Coronary artery (tissue), 2 donors: Measurements from ENCODE around the gene PSEN2.

ENCODE experiments used
- DNase-seq: peaks from one replicate; pipeline ENCODE4 v3.0.0-alpha.2; 2017; ENCODE audit warnings: low spot score
- H3K27ac ChIP-seq, 2 donors: fragments of 200-600 bp; sonication (generic); one replicate each; pipeline ENCODE4 v1.5.1; 2016 to 2019
- H3K4me3 ChIP-seq: fragments of 200-600 bp; sonication (generic); 2 replicates; pipeline ENCODE4 v1.5.1; 2016; ENCODE audit warnings: mild to moderate bottlenecking, moderate library complexity
- CTCF ChIP-seq: fragments of 200-600 bp; sonication (generic); IDR thresholded peaks from one replicate; pipeline ENCODE4 v1.5.1; 2019; ENCODE audit warnings: antibody characterized with exemption

PSEN2 gene

DNA sequence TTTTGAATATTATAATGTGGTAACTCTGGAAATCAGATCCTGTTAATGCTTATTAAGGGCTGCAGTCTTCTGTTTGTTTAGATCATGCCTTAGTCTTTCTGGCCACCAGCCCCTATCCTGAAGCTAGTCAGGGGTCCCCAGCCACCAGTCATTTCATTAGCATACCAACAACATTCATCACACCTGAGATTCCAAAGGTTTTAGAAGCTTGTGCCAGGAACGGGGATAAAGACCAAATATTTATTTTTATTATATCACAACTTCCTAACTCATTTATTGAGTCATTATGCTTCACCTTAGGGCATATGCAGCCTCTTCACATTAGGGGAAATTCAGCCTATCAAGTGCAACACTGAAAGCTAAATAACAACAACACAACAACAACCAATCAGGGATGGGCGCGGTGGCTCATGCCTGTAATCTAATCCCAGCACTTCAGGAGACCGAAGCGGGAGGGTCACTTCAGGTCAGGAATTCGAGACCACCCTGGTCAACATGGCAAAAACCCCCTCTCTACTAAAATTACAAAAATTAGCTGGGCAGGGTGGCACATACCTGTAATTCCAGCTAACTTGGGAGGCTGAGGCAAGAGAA lies 2.9 kb upstream of the PSEN2 start:
- no peak overlapping the region for H3K27ac ChIP-seq
- no peak overlapping the region for H3K4me3 ChIP-seq
- no peak for DNase-seq
- TF ChIP-seq CTCF, result no peak

DNA sequence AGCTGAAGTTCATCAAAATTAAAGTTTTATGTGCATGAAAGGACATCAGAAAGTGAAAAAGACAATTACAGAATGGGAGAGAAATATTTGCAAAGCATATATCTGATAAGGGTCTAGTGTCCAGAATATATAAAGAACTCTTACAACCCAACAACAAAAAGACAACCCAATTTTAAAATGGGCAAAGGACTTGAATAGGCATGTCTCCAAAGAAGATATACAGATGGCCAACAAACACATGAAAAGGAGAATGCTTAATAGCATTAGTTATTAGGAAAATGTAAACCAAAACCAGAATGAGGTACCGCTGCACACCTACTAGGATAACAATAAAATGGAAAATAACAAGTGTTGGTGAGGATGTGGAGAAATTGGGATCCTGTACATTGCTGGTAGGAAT lies 1.7 kb upstream of the PSEN2 start:
- TF ChIP-seq CTCF, result no peak
- no peak for DNase-seq
- Histone ChIP-seq H3K27ac (no peak overlapping the region), H3K4me3 (no peak overlapping the region)

GRCh38 chr1:226870026-226870400 lies 403 bp upstream of the PSEN2 start:
- H3K4me3 ChIP-seq, result peak overlapping the region; percentile 77
- TF ChIP-seq CTCF, result no peak
- no peak for DNase-seq
- H3K27ac ChIP-seq, result peak overlapping the region; percentile 31 to 77

GRCh38 chr1:226871636-226872327 lies 1.4 kb downstream of the PSEN2 start:
- no peak for DNase-seq
- H3K4me3 ChIP-seq, result peak overlapping the region; percentile 77

DNA sequence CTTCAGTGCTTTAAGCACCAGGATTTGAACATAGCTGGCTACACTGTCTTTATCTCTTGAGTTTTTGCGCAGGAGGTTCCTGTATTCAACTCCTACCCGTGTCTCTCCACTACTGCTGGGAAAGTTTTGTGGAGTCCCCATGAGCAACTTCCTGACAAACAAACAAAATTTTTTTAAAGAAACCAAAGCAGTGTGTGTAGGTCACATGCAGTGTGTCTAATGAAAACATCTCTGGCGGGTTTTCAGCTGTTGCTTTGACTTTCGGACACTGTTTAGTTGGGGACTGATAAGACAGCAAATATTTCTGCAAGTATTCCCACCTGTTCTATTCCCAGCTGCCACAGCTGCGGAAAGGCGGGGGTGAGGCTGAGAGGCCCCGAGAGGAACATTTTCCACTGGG lies 2.0 kb downstream of the PSEN2 start:
- TF ChIP-seq CTCF, result no peak
- Histone ChIP-seq H3K4me3 (no peak overlapping the region), H3K27ac (no peak overlapping the region)
- no peak for DNase-seq

More at GRCh38 chr1:226871636-226872327, 1.4 kb downstream of the PSEN2 start:
- H3K27ac ChIP-seq, result no peak overlapping the region
- TF ChIP-seq CTCF, result no peak

GRCh38 chr1:226873771-226874578 lies 3.6 kb downstream of the PSEN2 start:
- Histone ChIP-seq H3K4me3 (no peak overlapping the region), H3K27ac (no peak overlapping the region)
- no peak for DNase-seq
- TF ChIP-seq CTCF, result no peak
